PC-3 (cell line): ENCODE measurements around the gene MARCHF5.

Experiments used
- EZH2 ChIP-seq: fragments of 300-600 bp; sonication (generic); IDR thresholded peaks from one replicate; pipeline ENCODE4 v1.6.1; 2017; ENCODE audit warnings: antibody characterized with exemption, mild to moderate bottlenecking, low read length; ENCODE audit not compliant: unreplicated experiment
- EZH2phosphoT487 ChIP-seq: fragments of 300-600 bp; sonication (generic); IDR thresholded peaks from 2 replicates; pipeline ENCODE4 v1.6.1; 2018; ENCODE audit warnings: mild to moderate bottlenecking, antibody characterized with exemption, low read length, borderline replicate concordance
- TF ChIP-seq, protein P1 (sequence below): fragments of 300-600 bp; sonication (generic); conservative IDR thresholded peaks from 2 replicates; pipeline ENCODE4 v1.5.1; 2017; ENCODE audit warnings: antibody characterized with exemption, low read depth, mild to moderate bottlenecking, low read length

- TF ChIP-seq, protein P1, sequence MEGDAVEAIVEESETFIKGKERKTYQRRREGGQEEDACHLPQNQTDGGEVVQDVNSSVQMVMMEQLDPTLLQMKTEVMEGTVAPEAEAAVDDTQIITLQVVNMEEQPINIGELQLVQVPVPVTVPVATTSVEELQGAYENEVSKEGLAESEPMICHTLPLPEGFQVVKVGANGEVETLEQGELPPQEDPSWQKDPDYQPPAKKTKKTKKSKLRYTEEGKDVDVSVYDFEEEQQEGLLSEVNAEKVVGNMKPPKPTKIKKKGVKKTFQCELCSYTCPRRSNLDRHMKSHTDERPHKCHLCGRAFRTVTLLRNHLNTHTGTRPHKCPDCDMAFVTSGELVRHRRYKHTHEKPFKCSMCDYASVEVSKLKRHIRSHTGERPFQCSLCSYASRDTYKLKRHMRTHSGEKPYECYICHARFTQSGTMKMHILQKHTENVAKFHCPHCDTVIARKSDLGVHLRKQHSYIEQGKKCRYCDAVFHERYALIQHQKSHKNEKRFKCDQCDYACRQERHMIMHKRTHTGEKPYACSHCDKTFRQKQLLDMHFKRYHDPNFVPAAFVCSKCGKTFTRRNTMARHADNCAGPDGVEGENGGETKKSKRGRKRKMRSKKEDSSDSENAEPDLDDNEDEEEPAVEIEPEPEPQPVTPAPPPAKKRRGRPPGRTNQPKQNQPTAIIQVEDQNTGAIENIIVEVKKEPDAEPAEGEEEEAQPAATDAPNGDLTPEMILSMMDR, result no peak
- TF ChIP-seq EZH2, result no peak
- TF ChIP-seq EZH2phosphoT487, result no peak
Observed at GRCh38 chr10:92328993-92329392, 38.0 kb downstream of the MARCHF5 start.
